HG02943 (cell line): ENCODE measurements around the gene PROCA1.
"Not testable (repeated sequence)": the region's sequence is repeated elsewhere in the genome, so short reads cannot be mapped to it uniquely, and the experiment has no call there.

Experiments
- ATAC-seq: cut with Tn5 transposase; IDR thresholded peaks from one replicate; pipeline ENCODE4 v1.9.1; 2021; ENCODE audit warnings: mild to moderate bottlenecking, low read depth, moderate library complexity; ENCODE audit not compliant: unreplicated experiment

Gene PROCA1

DNA sequence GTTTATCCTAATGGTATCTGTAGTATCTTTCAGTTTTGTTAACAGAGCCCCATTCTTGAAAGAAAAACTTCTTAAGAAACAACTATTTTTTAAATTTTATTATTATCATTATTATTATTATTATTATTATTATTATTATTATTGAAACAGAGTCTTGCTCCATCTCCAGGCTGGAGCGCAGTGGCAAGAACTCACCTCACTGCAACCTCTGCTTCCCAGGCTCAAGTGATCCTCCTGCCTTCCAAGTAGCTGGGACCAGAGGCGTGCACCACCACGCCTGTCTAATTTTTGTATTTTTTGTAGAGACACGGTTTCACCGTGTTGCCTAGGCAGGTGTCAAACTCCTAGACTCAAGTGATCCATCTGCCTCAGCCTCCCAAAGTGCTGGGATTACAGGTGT is 26.3 kb downstream of the PROCA1 start:
- ATAC-seq, result no peak

DNA sequence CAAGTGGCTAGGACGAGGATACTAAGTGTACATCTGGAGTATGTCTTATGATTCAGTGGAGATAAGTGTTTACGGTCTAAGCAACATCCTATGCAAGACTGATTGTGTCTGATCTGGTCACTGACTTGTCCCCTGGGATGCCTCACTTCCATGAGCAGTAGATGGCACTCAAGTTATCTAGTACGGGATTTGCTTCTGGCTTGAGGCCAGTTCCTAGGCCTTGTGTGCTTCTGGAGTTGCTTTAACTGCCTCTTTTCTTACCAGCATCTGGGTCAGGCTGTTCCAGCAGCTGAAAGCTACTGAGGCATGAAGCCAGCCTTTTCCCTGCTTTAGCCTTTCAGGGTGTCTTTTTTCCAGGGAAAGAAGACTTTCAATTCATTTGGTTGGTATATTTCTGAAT is 26.7 kb downstream of the PROCA1 start:
- no peak for ATAC-seq

DNA sequence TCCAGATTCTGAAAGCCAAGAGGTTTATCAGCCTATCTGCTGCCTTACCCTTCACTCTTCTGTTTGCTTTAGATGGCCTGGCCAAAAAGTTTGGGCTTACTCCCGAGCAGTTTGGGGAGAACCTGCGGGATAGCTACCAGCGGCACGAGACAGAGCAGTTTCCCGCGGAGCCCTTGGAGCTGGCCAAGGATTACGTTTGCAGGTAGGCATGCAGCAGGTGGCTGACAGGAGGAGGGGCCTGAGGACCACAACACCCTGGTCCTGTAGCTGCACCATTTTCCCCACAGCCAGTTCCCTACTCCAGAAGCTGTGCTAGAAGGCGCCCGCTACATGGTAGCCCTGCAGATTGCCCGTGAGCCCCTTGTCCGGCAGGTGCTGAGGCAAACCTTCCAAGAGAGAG is 29.0 kb downstream of the PROCA1 start:
- ATAC-seq, result no peak

- ATAC-seq, result no peak
Measured at GRCh38 chr17:28675980-28676379, 35.7 kb downstream of the PROCA1 start.

DNA sequence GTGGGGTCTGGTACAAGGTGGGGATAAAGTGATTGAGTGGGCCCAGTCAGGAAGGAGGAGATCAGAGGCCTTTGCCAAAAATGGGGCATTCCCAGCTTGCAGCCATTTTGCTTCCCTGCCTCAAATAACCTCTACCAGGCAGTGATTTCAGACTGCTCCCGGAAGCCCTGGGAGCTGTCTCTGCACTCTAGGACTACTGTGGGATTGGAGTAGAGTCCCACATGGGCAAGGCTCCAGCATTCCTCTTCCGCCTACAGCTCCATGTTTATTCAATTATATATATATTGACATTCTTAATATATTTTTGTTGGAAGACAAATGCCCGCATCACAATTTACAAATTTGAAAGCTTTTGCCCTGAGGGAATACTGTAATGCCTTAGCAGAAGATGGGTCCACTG is 36.2 kb downstream of the PROCA1 start:
- no peak for ATAC-seq

GRCh38 chr17:28669918-28670317 is 41.8 kb downstream of the PROCA1 start:
- ATAC-seq, result no peak

GRCh38 chr17:28667870-28668269 is 43.8 kb downstream of the PROCA1 start:
- no peak for ATAC-seq

DNA sequence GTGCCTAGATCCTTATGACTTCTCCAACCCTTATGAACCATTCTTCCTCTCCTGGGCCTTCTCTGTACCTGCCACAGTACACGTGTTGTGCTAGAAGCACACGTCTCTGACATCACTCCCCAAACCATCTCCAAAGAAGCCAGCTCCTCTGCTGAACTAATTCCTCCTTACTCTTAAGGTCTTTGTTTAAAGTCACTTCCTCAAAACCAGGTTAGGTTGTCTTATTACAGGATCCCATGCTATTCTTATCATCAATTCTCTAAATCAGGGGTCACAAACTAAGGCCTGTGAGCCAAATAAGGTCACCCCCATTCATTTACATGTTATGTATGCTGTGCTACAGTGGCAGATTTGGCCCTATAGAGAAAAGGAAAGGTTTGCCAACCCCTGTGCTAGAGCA is 45.7 kb downstream of the PROCA1 start:
- ATAC-seq, result no peak

DNA sequence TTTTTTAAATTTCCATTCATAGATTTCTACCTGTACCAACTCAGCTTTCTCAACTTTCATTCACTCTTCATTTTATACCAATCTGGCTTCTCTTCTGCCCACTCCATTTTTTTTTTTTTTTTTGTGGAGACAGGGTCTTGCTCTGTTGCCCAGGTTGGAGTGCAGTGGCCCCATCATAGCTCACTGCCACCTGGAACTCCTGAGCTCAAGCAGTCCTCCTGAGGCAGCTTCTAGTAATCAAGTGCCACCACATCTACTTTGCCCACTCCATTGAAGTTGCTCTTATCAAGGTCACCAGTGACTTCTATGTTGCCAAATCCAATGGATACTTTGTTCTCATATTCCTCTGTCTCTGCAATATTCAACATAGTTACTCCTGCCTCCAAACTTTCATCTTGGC is 48.0 kb downstream of the PROCA1 start:
- ATAC-seq, result no peak

DNA sequence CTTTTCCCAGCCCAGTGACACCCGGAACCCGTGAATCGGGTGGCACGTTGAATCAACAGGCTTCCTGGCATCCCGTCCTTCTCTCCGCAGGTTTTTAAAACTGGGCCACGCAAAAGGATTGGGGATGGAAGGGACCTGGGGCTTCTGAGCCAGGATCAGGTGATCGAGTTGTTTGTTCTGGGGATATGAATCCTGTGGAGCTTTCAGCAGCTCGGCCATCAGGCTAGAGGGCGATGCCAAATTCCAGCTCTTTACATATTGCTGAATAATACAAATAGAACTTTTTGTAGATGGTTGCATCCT is 49.2 kb downstream of the PROCA1 start:
- no peak for ATAC-seq

DNA sequence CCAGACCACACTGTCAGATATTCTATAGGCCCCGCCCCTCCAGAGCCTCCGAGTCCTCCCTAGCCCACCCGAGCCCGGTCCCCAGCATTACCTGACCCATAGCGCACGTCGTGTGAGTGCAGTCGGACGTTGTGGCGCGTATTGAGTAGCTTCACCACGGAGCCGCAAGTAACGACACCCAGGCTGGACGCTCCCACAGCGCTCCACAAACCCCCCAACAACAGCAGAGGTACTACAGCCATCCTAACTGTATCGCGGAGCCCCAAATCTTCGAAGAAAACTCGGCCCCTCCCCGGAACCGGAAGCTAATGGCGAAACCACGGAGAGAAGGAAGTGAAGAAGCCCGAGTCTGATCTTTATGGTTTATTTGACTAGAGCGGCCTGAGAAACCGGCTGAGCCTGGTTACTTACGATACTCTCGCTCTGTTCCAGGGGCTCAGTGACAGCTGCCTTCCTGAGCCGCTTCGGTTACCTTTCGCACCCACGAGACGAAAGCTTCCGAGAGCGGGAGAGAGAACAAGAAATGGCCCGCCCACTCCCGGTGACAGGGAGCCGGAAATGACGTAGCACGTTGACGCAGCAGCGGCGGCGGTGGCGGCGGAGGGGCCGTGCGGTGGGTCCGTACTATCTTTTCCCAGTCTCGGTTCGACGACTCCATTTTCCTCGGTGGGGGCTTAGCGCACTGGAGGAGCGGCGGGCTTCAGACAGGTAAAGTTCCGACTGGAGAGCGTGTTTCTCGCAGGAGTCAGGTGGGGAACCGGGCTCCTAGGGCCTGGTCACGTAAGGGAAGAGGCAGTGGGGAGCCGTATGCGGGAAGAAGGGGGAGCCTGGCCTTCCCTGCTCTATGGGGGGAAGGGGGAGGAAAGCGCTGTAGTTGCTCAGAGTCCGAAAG is 49.8 kb downstream of the PROCA1 start, which contains the start of the genes SDF2 and SUPT6H:
SDF2 (minus strand) TSS at position 272 of the 892 bp plus-strand sequence; CDS start at position 242, 30 bp downstream.
SUPT6H (plus strand) TSS at position 571 of the 892 bp plus-strand sequence. CDS start 11,197 bp downstream, outside the sequence.
- ATAC-seq, result peak; percentile 73

DNA sequence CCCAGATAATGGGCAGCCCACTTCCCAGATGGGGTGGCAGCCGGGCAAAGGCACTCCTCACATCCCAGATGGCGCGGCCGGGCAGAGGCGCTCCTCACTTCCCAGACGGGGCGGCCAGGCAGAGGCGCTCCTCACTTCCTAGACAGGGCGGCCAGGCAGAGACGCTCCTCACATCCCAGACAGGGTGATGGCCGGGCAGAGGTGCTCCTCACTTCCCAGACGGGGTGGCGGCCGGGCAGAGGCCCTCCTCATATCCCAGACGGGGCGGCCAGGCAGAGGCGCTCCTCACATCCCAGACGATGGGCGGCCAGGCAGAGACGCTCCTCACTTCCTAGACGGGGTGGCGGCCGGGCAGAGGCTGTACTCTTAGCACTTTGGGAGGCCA is 52.2 kb downstream of the PROCA1 start:
- not testable (repeated sequence) for ATAC-seq

DNA sequence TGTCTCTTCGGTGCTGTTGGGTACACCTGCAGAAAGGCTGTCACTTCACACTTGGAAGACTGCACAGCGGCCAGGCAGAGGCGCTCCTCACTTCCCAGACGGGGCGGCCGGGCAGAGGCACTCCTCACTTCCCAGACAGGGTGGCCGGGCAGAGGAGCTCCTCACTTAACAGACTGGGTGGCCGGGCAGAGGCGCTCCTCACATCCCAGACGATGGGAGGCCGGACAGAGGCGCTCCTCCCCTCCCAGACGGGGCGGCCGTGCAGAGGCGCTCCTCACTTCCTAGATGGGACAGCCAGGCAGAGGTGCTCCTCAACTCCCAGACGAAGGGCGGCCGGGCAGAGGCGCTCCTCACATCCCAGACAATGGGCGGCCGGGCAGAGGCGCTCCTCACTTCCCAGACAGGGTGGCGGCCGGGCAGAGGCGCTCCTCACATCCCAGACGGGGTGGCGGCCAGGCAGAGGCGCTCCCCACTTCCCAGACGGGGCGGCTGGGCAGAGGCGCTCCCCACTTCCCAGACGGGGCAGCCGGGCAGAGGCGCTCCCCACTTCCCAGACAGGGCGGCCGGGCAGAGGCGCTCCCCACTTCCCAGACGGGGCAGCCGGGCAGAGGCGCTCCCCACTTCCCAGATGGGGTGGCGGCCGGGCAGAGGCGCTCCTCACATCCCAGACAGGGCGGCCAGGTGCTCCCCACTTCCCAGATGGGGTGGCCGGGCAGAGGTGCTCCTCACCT is 52.8 kb downstream of the PROCA1 start:
- not testable (repeated sequence) for ATAC-seq

GRCh38 chr17:28658342-28658741 is 53.3 kb downstream of the PROCA1 start:
- not testable (repeated sequence) for ATAC-seq

DNA sequence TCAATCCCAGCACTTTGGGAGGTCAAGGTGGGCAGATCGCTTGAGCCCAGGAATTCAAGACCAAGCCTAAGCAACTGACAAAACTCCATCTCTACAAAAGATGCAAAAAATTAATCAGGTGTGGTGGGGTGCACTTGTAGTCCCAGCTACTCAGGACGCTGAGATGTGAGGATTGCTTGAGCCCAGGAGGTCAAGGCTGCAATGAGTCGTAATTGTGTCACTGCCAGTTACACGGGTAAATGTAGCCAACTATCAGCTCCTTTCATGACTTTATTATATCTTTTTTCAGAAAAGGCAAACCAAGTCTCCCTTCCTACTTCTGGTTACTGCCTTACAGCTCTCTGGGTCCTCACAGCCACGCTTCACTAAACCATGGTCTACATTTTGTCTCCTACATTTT is 53.9 kb downstream of the PROCA1 start:
- ATAC-seq, result no peak

DNA sequence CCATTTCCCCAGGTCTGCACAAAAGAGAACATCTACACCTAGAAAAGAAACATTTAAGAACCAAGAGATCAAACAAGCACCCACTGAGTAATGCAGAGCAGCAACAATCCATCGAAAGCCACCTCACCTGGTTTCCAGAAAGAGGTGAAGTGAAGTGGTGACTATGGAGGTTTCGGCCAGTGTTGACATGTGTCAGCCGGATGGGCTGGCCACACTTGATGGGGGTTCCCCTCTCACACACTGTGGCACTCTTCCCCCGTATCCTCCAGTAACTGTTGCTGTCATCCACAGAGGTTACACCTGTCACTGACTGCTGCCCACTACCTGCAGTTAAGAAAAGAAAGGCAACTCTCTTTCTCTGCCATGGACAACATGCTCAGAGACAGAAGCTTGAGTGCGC is 56.5 kb downstream of the PROCA1 start:
- no peak for ATAC-seq
